H9 (cell line): Measurements from ENCODE around the gene TRIM44. TPM values are rescaled to one million over a fixed set of nuclear protein-coding genes. Genes with fewer than 3 reads are reported as not detected.

Source experiments
- DNase-seq: peaks from one replicate; pipeline ENCODE4 v3.0.0-alpha.2; 2017
- H2AFZ ChIP-seq: one replicate; pipeline ENCODE4 v1.6.1; 2013; ENCODE audit warnings: mild to moderate bottlenecking, low read length, control low read depth, moderate library complexity
- H2AK5ac ChIP-seq: 2 replicates; pipeline ENCODE4 v1.6.1; 2013; ENCODE audit warnings: low read length, control low read depth, mixed read lengths; ENCODE audit not compliant: insufficient read length
- H2BK120ac ChIP-seq: one replicate; pipeline ENCODE4 v1.6.1; 2013; ENCODE audit warnings: low read depth, mild to moderate bottlenecking, low read length, control low read depth, inconsistent platforms; ENCODE audit not compliant: poor library complexity, severe bottlenecking
- H2BK12ac ChIP-seq: 2 replicates; pipeline ENCODE4 v1.6.1; 2013; ENCODE audit warnings: low read length, control low read depth, mixed read lengths, low read depth; ENCODE audit not compliant: insufficient read length
- H2BK15ac ChIP-seq: 2 replicates; pipeline ENCODE4 v1.6.1; 2013; ENCODE audit warnings: low read depth, low read length, control low read depth
- H2BK20ac ChIP-seq: one replicate; pipeline ENCODE4 v1.6.1; 2013; ENCODE audit warnings: low read depth, mild to moderate bottlenecking, low read length, control low read depth, inconsistent platforms; ENCODE audit not compliant: poor library complexity, severe bottlenecking
- H2BK5ac ChIP-seq: 2 replicates; pipeline ENCODE4 v1.6.1; 2013; ENCODE audit warnings: low read length, control low read depth, mixed read lengths; ENCODE audit not compliant: insufficient read length
- H3K14ac ChIP-seq: 2 replicates; pipeline ENCODE4 v1.6.1; 2013; ENCODE audit warnings: low read length, control low read depth; ENCODE audit not compliant: insufficient read depth
- H3K18ac ChIP-seq: 2 replicates; pipeline ENCODE4 v1.6.1; 2013; ENCODE audit warnings: low read depth, mild to moderate bottlenecking, mixed read lengths, low read length, control low read depth; ENCODE audit not compliant: insufficient read length
- H3K23ac ChIP-seq: 2 replicates; pipeline ENCODE4 v1.6.1; 2013; ENCODE audit warnings: low read length, control low read depth, mixed read lengths, low read depth; ENCODE audit not compliant: insufficient read length
- H3K23me2 ChIP-seq: 2 replicates; pipeline ENCODE4 v1.6.1; 2013; ENCODE audit warnings: low read depth, mild to moderate bottlenecking, mixed read lengths, low read length, control low read depth; ENCODE audit not compliant: insufficient read length, poor library complexity, severe bottlenecking
- H3K27ac ChIP-seq: 2 replicates; pipeline ENCODE4 v1.5.1; 2013; ENCODE audit warnings: low read length, control low read depth, mixed read lengths, low read depth; ENCODE audit not compliant: insufficient read length
- H3K27me3 ChIP-seq: 2 replicates; pipeline ENCODE4 v1.6.1; 2013; ENCODE audit warnings: low read length, control low read depth, inconsistent platforms; ENCODE audit not compliant: insufficient read depth
- H3K4ac ChIP-seq: 2 replicates; pipeline ENCODE4 v1.6.1; 2013; ENCODE audit warnings: low read depth, mild to moderate bottlenecking, control low read depth, inconsistent platforms, low read length, moderate library complexity
- H3K4me1 ChIP-seq: 2 replicates; pipeline ENCODE4 v1.6.1; 2013; ENCODE audit warnings: low read length, control low read depth, inconsistent platforms; ENCODE audit not compliant: insufficient read depth
- H3K4me2 ChIP-seq: 2 replicates; pipeline ENCODE4 v1.6.1; 2013; ENCODE audit warnings: low read length, control low read depth, mixed read lengths; ENCODE audit not compliant: insufficient read length, insufficient read depth
- H3K56ac ChIP-seq: 2 replicates; pipeline ENCODE4 v1.6.1; 2013; ENCODE audit warnings: low read depth, mild to moderate bottlenecking, mixed read lengths, low read length, control low read depth; ENCODE audit not compliant: insufficient read length
- H3K79me1 ChIP-seq: 2 replicates; pipeline ENCODE4 v1.6.1; 2013; ENCODE audit warnings: low read depth, mild to moderate bottlenecking, moderate library complexity, low read length, control low read depth, inconsistent platforms; ENCODE audit not compliant: insufficient read depth, poor library complexity, severe bottlenecking
- H3K79me2 ChIP-seq: 2 replicates; pipeline ENCODE4 v1.6.1; 2013; ENCODE audit warnings: low read length, control low read depth, inconsistent platforms; ENCODE audit not compliant: insufficient read depth
- H3K9ac ChIP-seq: 2 replicates; pipeline ENCODE4 v1.6.1; 2013; ENCODE audit warnings: low read length, control low read depth, mixed read lengths; ENCODE audit not compliant: insufficient read length; ENCODE audit errors: extremely low read depth
- H3K9me3 ChIP-seq: one replicate; pipeline ENCODE4 v1.6.1; 2013; ENCODE audit warnings: low read depth, low read length, inconsistent platforms; ENCODE audit not compliant: control insufficient read depth
- H3T11ph ChIP-seq: one replicate; pipeline ENCODE4 v1.6.1; 2013; ENCODE audit warnings: mild to moderate bottlenecking, low read length, control low read depth, inconsistent platforms
- H4K20me1 ChIP-seq: one replicate; pipeline ENCODE4 v1.6.1; 2013; ENCODE audit not compliant: control insufficient read depth, insufficient read length, insufficient read depth
- H4K5ac ChIP-seq: 2 replicates; pipeline ENCODE4 v1.6.1; 2013; ENCODE audit warnings: low read depth, mild to moderate bottlenecking, mixed read lengths, low read length, control low read depth; ENCODE audit not compliant: insufficient read length
- H4K8ac ChIP-seq: replicated peaks from 2 replicates; pipeline ENCODE4 v1.6.1; 2013; ENCODE audit warnings: low read length, control low read depth, mixed read lengths, low read depth; ENCODE audit not compliant: insufficient read length
- H4K91ac ChIP-seq: 2 replicates; pipeline ENCODE4 v1.6.1; 2013; ENCODE audit warnings: low read depth, mild to moderate bottlenecking, moderate library complexity, mixed read lengths, low read length, control low read depth; ENCODE audit not compliant: insufficient read length
- H3K27ac Mint-ChIP-seq, 3 experiments: 2 replicates in 2 of 3; 3 replicates in 1 of 3; pipeline ENCODE4 v1.8.0; 2020 to 2021; ENCODE audit warnings: mixed read lengths in 3 of 3, mild to moderate bottlenecking in 1 of 3, moderate library complexity in 1 of 3
- H3K27me3 Mint-ChIP-seq: 2 replicates; pipeline ENCODE4 v1.8.0; 2021; ENCODE audit warnings: low read depth, mild to moderate bottlenecking, moderate library complexity, mixed read lengths
- H3K36me3 Mint-ChIP-seq, 3 experiments: 2 replicates in 2 of 3; 3 replicates in 1 of 3; pipeline ENCODE4 v1.8.0; 2020 to 2021; ENCODE audit warnings: low read depth in 3 of 3, mixed read lengths in 3 of 3; ENCODE audit not compliant: insufficient read depth in 1 of 3
- H3K4me1 Mint-ChIP-seq, 2 experiments: 2 replicates each; pipeline ENCODE4 v1.8.0; 2020; ENCODE audit warnings: mixed read lengths in 2 of 2
- H3K4me3 Mint-ChIP-seq, 2 experiments: 2 replicates in 1 of 2; 3 replicates in 1 of 2; pipeline ENCODE4 v1.8.0; 2020 to 2021; ENCODE audit warnings: mild to moderate bottlenecking in 2 of 2, mixed read lengths in 2 of 2, moderate library complexity in 1 of 2
- H3K9me3 Mint-ChIP-seq, 2 experiments: 2 replicates in 1 of 2; 3 replicates in 1 of 2; pipeline ENCODE4 v1.8.0; 2020; ENCODE audit warnings: mild to moderate bottlenecking in 2 of 2, mixed read lengths in 2 of 2, moderate library complexity in 1 of 2
- CTCF ChIP-seq: fragments of 200-600 bp; sonication (generic); conservative IDR thresholded peaks from 3 replicates; pipeline ENCODE4 v1.8.0; 2021; ENCODE audit warnings: antibody characterized with exemption, mild to moderate bottlenecking
- WGBS: extraction: QIAGEN DNeasy Blood & Tissue Kit; methylation state at CpG from one replicate; pipeline ENCODE4 v1.1.7; 2013; ENCODE audit warnings: missing lambda C conversion rate, low lambda C conversion rate, mixed read lengths; ENCODE audit not compliant: insufficient read length; ENCODE audit errors: extremely low coverage; 5-methylcytosine and 5-hydroxymethylcytosine counted together
- total RNA-seq: library from RNA; stranded (reverse); gene quantifications from 2 replicates; pipeline ENCODE4 v1.2.1, GENCODE V29; 2021

Gene TRIM44
- total RNA-seq, 1 experiment from 2014 or later, result 37.7 TPM

GRCh38 chr11:35678471-35678870, 15.9 kb downstream of the TRIM44 start:
- 100% methylated on average over 1 of the region's 4 CpGs for WGBS
- H3K56ac ChIP-seq, result no peak overlapping the region

More at GRCh38 chr11:35678471-35678870, 15.9 kb downstream of the TRIM44 start:
- Histone ChIP-seq H3K27ac (no peak overlapping the region), H3K9ac (no peak overlapping the region), H3K4me1 (no peaks in the 10 kb centered on the region), H4K5ac (no peak overlapping the region), H2BK15ac (no peak overlapping the region), H3K14ac (no peak overlapping the region), H2BK12ac (no peak overlapping the region), H2BK20ac (no peak overlapping the region), H2AFZ (no peak overlapping the region), H4K20me1 (no peaks in the 10 kb centered on the region), H3K23me2 (no peaks in the 10 kb centered on the region), H3K9me3 (no peaks in the 10 kb centered on the region), H4K91ac (no peak overlapping the region), H3K79me1 (peaks cover 3% of the 10 kb centered on the region), H4K8ac (no peak overlapping the region), H3K18ac (no peak overlapping the region), H2BK5ac (no peak overlapping the region), H3K4me2 (no peak overlapping the region), H3K27me3 (no peaks in the 10 kb centered on the region), H3K23ac (no peak overlapping the region), H3K4ac (no peak overlapping the region), H2BK120ac (no peak overlapping the region), H3K79me2 (peaks cover 3% of the 10 kb centered on the region; the same call in 1 of the 2 replicates), H2AK5ac (no peak overlapping the region), H3T11ph (no peak overlapping the region)
- no peak for TF ChIP-seq CTCF
- Mint-ChIP-seq H3K4me1 (peaks cover 6 to 14% of the 10 kb centered on the region in 2 experiments), H3K27ac (no peak overlapping the region), H3K36me3 (no peaks in the 10 kb centered on the region), H3K9me3 (no peaks in the 10 kb centered on the region; a peak in 1 of 5 replicates), H3K4me3 (no peak overlapping the region), H3K27me3 (no peaks in the 10 kb centered on the region)
- DNase-seq, result no peak
